Measurements from ENCODE around the gene SULT1A2. TPM values are rescaled to one million over a fixed set of nuclear protein-coding genes. Genes with fewer than 3 reads are reported as not detected.
"Not testable (repeated sequence)": the region's sequence is repeated elsewhere in the genome, so short reads cannot be mapped to it uniquely, and the experiment has no call there.

Gene SULT1A2
- total RNA-seq, 1 donor from 2014 or later = not detected

DNA sequence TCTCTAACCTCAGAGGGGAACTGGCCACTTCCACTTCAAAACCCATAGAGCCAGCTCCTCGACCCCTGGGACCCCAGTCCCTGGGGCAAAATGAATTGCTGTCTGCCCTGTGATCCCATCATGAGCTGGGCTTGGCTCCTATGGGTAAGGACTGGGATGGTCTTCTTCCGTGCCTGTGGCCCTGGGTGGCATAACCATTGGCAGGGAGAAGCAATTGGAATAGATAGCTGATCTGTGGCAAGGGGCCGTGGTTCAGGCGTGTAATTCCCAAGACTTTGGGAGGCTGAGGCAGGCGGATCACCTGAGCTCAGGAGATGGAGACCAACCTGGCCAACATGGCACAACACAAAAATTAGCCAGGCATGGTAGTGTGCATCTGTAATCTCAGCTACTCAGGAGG lies 4.3 kb downstream of the SULT1A2 start:
- no peak for DNase-seq (ENCODE audit: extremely low read depth, low read depth, low spot score)

DNA sequence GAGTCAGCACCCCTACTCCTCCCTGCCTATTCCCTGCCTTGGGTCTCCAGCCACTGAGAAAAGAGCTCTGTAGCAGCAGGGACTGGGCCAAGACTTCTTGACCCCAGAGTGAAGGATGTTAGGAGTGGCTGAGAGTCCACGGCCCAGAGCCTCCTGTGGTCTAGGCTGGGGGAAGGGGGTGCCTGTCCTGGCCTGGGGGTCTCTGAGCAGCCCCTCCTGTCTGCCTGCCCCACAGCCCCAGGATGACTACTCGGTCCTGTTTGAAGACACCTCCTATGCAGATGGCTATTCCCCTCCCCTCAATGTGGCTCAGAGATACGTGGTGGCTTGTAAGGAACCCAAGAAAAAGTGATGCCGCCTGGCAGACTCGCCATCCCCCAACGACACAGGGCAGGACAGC lies 5.5 kb downstream of the SULT1A2 start:
- DNase-seq (ENCODE audit: extremely low read depth, low read depth, low spot score) = no peak

DNA sequence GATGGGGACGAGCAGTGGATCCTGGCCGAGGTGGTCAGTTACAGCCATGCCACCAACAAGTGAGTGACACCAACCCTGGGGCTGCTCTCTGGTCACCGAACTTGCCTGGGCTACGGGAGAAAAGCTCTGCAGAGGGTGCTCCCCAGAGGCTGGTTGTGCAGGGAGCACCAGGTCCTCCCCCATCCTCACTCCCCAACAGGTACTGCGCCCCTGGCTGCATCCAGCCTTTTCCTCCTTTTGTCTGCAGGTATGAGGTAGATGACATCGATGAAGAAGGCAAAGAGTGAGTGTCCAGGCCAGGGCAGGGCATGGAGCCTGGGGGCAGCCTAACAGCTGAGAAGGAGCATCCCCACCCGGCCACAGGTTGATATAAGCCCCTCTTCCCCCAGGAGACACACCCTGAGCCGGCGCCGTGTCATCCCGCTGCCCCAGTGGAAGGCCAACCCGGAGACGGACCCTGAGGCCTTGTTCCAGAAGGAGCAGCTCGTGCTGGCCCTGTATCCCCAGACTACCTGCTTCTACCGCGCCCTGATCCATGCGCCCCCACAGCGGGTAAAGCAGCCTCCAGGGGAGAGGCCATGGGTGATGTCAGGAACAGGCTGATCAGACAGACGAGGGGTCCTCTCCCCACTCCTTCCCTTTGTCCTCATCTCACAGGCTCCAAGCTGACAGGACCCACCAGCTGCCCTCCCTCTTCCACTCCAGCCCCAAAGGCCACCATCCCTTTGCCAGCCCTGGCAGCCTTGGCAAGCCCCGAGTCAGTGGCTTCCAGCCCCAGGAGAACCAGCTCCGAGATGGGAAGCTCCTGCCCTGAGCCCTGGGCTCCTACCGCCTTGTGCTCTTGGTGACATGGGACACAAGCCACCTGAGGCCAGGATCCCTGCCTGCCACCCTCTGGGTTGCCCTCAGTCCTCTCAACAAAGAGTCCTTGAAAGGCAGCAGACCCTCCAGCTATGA lies 6.2 kb downstream of the SULT1A2 start:
- DNase-seq (ENCODE audit: extremely low read depth, low read depth, low spot score) = no peak

DNA sequence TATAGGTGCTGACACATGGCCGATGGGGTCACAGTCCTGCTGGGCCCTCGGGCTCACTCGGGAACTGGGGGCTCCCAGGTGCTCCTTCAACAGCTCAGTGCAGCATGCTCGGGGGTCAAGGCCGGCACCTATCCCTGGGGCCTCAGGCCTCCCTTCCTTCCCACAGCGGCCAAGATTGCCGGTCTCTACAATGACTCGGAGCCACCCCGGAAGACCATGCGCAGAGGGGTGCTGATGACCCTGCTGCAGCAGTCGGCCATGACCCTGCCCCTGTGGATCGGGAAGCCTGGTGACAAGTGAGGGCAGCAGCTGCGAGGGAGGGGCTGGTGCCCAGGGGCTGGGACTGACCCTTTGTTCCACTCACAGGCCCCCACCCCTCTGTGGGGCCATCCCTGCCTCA lies 6.9 kb downstream of the SULT1A2 start:
- DNase-seq (ENCODE audit: extremely low read depth, low read depth, low spot score) = no peak

DNA sequence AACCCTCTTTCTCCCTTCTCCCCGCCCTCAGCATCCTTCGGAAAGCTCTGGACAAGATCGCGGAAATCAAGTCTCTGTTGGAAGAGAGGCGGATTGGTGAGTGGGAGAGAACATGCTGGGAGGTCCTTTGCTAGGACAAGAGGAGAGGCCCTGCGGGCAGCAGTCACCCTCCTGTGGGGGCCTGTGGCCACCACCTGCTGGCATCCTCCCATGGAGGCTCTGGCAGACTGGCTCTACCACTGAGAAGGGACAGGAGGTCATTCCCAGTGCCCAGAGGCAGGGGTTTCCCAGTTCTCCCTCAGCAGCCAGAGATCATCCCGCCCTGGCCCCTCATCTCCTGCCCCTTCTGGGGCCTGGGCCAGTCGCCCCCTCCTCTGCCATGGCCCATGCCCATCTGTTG lies 7.8 kb downstream of the SULT1A2 start:
- no peak for DNase-seq (ENCODE audit: extremely low read depth, low read depth, low spot score)

DNA sequence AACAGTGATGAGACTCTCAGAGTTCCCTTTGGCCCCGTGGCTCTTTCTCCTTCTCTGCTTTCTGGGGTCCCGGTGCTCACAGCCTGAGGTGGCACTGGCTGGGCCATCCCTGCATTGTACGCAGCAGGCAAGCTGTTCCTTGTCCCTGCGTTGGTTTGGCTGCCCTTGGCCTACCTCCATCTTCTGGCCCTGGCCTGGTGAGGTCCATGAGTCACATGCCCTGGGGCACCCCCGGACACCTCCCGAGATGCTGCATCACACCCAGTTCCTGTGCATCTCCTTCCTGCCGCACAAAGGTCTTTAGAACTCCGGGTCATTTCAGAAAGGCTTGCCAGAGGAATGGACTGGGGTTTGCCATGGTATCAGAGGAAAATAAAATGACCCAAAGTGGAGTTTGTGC lies 9.5 kb downstream of the SULT1A2 start:
- DNase-seq (ENCODE audit: extremely low read depth, low read depth, low spot score) = no peak

DNA sequence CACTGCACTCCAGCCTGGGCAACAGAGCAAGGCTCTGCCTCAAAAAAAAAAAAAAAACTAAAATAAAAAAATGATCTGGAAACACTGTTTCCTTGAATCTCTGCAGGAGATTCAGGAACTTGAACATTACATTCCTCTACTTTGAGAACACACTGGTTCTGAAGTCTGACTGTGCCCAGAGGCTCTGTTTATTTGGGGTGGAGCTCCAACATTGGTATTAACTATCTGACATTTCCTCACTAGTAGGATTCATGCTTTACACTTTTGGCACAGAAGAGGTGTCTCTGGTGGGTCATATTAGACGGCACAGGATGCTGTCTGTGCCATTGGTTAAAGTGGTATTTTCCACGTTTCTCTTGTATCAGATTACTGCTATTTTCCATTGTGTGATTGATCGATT lies 10.4 kb downstream of the SULT1A2 start:
- no peak for DNase-seq (ENCODE audit: extremely low read depth, low read depth, low spot score)

DNA sequence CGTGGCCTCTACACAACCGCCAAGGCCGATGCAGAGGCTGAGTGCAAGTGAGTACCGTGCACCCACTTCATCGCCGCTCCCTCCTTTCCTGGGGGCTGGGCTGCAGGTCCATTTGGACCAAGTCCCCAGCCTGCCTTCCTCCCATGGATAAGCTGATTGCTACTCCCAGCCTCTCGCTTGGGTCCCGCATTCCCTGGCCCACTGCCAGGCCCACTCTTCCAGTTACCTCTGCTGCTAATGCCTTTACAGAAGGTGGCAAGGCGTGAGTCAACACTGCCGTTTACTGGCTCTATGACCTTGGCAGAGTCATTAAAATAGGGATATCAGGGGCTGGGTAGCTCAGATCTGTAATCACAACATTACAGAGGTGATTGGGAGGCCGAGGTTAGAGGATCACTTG lies 11.2 kb downstream of the SULT1A2 start:
- DNase-seq (ENCODE audit: extremely low read depth, low read depth, low spot score) = no peak

DNA sequence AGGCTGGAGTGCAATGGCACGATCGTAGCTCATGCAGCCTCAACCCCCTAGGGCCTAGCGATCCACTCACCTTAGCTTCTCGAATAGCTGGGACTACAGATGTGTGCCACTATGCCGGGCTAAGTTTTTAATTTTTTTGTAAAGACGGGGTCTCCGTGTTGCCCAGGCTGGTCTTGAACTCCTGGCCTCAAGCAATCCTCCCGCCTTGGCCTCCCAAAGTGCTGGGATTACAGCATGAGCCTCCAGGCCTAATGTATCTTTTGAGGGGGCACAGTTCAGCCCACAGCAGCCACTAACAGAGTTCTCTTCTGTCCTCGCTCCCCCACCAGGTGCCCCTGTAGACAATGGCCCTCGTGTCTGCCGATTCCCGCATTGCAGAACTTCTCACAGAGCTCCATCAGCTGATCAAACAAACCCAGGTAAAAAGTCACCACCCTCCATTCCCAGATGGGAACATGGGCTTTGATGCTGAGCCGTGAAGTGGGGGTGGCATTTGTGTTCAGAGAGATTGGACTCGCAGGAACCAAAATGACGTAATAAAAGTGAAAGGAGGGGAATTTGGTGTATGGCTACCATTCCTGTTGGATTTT lies 16.0 kb downstream of the SULT1A2 start:
- DNase-seq (ENCODE audit: extremely low read depth, low read depth, low spot score) = no peak

DNA sequence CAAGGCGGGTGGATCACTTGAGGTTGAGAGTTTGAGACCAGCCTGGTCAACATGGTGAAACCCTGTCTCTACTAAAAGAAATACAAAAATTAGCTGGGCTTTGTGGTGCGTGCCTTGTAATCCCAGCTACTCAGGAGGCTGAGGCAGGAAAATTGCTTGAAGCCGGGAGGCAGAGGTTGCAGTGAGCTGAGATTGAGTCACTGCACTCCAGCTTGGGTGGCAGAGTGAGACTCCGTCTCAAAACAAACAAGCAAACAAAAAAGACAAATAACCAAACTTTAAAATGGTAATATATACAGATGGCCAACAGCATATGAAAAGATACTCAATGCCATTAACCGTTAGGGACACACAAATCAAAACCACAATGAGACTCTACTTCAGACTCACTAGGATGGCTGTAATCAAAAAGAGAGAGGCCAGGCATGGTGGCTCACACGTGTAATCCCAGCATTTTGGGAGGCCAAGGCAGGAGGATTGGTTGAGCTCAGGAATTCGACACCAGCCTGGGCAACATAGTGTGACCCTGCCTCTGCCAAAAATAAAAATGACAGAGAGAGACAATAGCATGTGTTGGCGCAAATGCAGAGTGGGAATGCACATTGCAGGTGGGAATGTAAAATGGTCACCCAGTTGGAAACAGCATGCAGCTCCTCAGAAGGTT lies 21.3 kb downstream of the SULT1A2 start:
- DNase-seq (ENCODE audit: extremely low read depth, low read depth, low spot score) = no peak

DNA sequence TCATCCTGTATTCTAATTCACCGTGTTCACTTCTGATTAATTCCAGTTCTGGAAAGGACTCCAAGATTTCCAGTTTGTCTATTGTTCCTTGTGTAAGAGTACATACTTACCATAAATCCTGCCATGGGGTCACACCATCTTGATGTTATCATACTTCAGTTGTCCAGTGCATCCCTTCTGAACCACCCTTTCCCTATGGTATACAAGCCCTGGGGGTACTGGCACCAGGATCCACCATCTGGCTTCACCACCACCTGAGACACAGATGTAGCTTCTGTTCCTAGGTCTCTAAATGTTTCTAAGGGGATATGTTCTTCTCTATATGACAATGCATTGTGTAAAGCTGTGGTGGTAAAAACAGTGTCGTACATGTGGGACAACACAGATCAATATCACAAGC lies 21.9 kb downstream of the SULT1A2 start:
- no peak for DNase-seq (ENCODE audit: extremely low read depth, low read depth, low spot score)

DNA sequence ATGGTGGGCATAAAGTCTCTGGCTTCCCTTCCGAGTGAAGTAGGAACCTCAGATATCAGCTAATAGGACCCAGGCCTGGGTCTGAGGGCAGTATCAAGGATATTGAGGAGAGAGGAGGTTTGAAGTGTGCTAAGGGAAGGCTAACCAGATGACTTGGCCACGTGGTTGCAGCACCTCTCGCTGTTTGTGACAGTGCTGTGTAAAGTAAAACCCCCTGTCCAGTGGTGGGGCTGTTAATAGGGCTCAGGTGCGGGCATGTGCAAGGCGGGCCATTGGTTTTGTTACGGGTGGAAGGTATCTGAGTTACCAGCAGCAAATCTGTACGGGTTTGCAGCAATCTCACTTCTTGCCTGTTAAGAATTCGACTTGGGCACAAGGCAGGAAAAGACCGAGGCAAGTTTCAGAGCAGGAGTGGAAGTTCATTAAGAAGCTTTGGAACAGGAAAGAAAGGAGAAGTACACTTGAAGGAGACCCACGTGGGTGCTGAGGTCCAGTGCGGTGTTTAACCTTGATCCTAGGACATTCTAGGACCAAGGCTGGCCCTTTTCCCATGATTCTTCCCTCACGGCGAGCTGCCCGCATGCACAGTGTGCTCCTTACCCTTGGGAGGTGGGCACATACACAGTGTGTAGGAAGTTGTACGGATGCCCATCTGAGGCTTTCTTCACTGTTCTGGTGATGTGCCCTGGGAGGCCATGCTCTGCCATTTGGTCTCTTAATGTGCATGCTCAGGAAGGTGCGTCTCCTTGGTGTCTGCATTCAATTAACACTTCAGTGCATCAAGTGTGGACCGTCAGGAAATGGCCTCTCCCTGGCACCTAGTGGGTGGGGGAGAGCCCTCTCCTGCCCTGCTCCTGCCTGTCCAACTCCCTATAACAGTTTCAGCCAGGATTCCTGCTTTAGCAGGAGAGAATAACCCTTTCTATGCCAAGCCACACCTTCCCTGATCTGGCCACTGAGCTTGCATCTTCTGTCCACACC lies 22.8 kb downstream of the SULT1A2 start:
- DNase-seq (ENCODE audit: extremely low read depth, low read depth, low spot score) = no peak

DNA sequence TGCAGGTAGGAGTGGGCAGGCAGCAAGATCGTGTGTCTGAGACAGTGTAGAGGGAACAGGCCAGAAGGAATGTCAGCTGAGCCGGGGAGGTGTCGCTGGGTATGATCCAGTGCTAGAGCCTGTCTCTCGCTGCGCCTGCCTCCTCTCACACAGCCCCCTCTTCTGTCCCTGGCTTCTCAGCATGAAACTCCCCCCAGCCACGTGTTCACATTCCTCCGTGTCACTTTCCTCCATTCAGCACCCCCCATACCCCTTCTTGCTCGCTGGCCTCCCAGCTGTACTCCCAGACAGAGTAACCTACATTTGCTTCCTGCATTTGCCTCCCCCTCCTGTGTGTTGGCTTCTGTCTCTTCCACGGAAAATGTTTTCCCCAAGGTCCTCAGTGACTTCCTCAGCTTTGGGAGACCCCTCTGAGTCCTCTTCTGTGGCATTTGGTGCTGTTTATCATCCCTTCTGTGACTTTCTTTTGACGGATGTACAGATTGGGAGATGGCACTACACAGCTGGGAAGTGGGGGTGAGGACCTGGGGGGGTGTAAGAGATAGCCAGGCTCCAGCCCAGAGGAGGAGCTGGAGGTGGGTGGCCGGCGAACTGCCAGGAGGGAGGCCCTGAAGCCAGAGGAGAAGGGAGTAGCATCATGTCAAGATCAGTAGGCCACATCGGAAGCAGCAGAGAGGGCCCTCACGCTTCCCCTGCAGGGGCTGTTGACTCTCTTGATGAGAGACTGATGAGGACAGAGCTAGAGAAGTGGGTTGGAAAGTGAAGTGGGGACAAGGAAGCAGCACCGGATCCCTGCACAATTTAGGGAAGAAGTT lies 23.9 kb downstream of the SULT1A2 start:
- DNase-seq (ENCODE audit: extremely low read depth, low read depth, low spot score) = no peak

DNA sequence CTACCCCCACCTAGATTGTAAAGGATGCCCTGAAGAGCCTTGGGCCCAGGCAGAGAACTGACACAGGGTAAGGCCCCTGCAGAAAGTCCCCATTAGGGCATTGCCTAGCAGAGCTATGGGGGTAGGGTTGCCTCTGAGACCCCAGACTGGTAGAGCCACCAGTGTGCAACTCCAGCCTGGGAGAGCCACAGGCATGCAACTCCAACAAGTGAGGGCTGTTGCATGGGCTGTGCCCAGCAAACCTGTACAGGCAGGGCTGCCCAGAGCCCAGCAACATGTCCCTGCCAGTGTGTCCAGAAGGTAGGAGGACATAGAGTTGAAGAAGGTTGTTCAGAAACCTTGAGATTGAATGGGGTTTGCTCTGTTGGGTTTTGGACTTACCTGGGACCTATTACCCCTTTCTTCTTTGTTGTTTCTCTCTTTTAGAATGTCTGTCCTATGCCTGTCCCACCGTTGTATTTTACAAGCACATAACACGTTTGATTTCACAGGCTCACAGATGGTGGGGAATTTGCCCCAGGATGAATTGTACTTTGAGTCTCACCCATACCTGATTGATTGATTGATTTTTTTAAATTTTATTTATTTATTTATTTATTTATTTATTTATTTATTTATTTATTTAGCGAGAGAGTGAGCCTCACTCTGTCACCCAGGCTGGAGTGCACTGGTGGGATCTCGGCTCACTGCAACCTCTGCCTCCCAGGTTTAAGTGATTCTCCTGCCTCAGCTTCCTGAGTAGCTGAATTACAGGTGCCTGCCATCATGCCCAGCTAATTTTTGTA lies 26.7 kb downstream of the SULT1A2 start:
- DNase-seq (ENCODE audit: extremely low read depth, low read depth, low spot score) = no peak

DNA sequence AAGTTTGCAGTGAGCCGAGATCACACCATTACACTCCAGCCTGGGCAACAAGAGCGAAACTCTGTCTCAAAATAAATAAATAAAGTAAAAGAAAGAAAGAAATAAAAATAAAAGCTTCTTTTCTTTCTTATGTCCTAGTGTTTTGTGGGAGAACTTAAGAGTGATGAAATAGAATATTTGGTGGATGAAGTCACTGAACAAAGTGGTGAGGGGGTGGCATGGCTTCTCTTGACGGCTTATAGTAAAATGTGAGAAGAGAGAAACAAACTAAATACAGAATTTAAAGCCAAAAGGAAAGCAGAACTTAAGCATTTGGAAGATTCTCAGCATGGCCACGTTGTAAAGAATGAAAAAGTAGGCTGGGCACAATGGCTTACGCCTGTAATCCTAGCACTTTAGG lies 27.8 kb downstream of the SULT1A2 start:
- no peak for DNase-seq (ENCODE audit: extremely low read depth, low read depth, low spot score)

DNA sequence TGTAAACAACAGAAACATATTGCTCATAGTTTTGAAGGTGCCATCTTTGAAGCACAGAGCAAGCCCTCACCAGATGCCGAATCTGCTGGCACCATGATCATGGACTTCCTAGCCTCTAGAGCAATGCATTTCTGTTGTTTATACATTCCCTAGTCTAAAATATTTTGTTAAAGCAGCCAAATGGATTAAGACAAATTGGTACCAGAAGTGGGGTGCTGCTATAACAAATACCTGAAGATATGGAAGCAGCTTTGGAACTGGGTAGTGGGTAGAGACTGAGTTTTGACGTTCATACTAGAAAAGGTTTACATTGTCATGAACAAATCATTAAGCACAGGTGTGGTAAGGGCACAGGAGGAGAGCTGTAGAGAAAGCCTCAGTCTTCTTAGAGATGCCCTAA lies 29.6 kb downstream of the SULT1A2 start:
- DNase-seq (ENCODE audit: extremely low read depth, low read depth, low spot score) = no peak

DNA sequence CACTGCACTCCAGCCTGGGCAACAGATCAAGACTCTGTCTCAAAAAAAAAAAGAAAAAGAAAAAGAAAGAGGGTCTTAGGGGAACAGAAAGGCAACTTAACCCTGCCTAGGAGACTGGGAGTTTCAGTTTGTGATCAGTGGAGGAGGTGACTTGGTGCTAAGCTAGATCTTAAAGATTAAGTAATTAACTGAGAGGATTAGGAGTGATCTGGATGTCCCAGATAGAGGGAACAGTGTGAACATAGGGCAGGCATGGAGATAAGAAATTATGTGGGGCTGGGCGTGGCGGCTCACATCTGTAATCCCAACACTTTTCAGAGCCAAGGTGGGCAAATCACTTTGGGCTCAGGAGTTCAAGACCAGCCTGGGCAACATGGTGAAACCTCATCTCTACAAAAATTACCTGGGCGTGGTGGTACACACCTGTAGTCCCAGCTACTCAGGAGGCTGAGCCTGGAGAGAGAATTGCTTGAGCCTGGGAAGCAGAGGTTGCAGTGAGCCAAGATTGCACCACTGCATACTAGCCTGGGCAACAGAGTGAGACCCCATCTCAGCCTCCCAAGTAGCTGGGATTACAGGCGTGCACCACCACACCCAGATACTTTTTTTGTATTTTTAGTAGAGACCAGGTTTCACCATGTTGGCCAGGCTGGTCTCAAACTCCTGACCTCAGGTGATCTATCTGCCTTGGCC lies 30.5 kb downstream of the SULT1A2 start:
- not testable (repeated sequence) for DNase-seq (ENCODE audit: extremely low read depth, low read depth, low spot score)

DNA sequence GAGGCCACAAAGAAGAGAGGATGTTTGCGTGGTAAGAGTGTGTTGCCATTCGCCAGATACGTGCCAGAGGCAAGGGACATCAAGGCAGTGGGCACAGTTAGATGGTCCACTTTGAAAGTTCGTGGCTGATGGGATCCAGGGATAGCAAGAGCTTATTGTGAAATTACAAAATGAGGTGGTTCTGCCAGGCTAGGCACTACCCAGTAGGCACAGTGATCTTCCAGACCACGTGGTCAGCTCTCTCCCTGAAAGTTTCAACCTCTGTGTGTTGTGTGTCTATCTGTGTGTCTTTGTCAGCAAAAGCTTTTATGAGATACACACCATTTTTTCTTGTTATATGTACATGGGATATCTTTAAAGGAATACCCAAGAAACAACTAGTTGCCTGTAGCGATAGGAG lies 33.6 kb downstream of the SULT1A2 start:
- DNase-seq (ENCODE audit: extremely low read depth, low read depth, low spot score) = no peak
